PC-9 (cell line): Measurements from ENCODE around the gene AUTS2. TPM values are rescaled to one million over a fixed set of nuclear protein-coding genes. Genes with fewer than 3 reads are reported as not detected.

Experiments
- BruUV-seq: library from RNA; stranded (reverse); fragments of 400-500 nt; replicated peaks from 2 replicates; lab custom pipeline; 2021; lab: Mats Ljungman, UMichigan
- CTCF ChIA-PET: fragments of 300-600 bp; sonication (Branson Sonifier 250); formaldehyde crosslinking; loops from one replicate; lab custom pipeline; 2022; ENCODE audit warnings: antibody characterized with exemption; lab: Charles Lee
- POLR2A ChIA-PET: fragments of 300-600 bp; sonication (Branson Sonifier 250); formaldehyde crosslinking; loops from one replicate; lab custom pipeline; 2022; ENCODE audit warnings: antibody characterized with exemption; ENCODE audit not compliant: unreplicated experiment; lab: Charles Lee
- DNase-seq, 2 experiments: peaks; one replicate each; pipeline versions ENCODE4 v3.0.0 to v3.0.0-alpha.2; 2015 to 2022; ENCODE audit warnings: mixed read lengths in 1 of 2
- H2AFZ ChIP-seq: fragments of 200-600 bp; sonication (generic); 2 replicates; pipeline ENCODE4 v1.8.1; 2017; ENCODE audit warnings: antibody characterized with exemption
- H3F3A ChIP-seq: fragments of 200-600 bp; sonication (generic); 2 replicates; pipeline ENCODE4 v1.8.1; 2017; ENCODE audit warnings: antibody characterized with exemption, mild to moderate bottlenecking, low read depth; ENCODE audit not compliant: insufficient read depth
- H3K27ac ChIP-seq: fragments of 200-600 bp; sonication (generic); 2 replicates; pipeline ENCODE4 v1.6.1; 2016; ENCODE audit warnings: mixed run types
- H3K27me3 ChIP-seq: fragments of 200-600 bp; sonication (generic); 2 replicates; pipeline ENCODE4 v1.6.1; 2016; ENCODE audit warnings: low read depth, mixed run types; ENCODE audit not compliant: insufficient read depth
- H3K36me3 ChIP-seq: fragments of 200-600 bp; sonication (generic); 2 replicates; pipeline ENCODE4 v1.6.1; 2016; ENCODE audit warnings: low read depth, mixed run types
- H3K4me1 ChIP-seq: fragments of 200-600 bp; sonication (generic); replicated peaks from 2 replicates; pipeline ENCODE4 v1.6.1; 2016; ENCODE audit warnings: mixed run types; ENCODE audit not compliant: insufficient read depth
- H3K4me2 ChIP-seq: fragments of 200-600 bp; sonication (generic); 2 replicates; pipeline ENCODE4 v1.6.1; 2017; ENCODE audit warnings: mixed run types
- H3K4me3 ChIP-seq: fragments of 200-600 bp; sonication (generic); 2 replicates; pipeline ENCODE4 v1.6.1; 2016; ENCODE audit warnings: mixed run types
- H3K79me2 ChIP-seq: fragments of 200-600 bp; sonication (generic); 2 replicates; pipeline ENCODE4 v1.6.1; 2017; ENCODE audit warnings: low read depth, mixed run types
- H3K9me2 ChIP-seq: fragments of 200-600 bp; sonication (generic); 2 replicates; pipeline ENCODE4 v1.8.1; 2017; ENCODE audit warnings: mild to moderate bottlenecking; ENCODE audit not compliant: insufficient read depth
- H3K9me3 ChIP-seq: fragments of 200-600 bp; sonication (generic); 2 replicates; pipeline ENCODE4 v1.8.1; 2016; ENCODE audit warnings: low read depth; ENCODE audit not compliant: insufficient read depth
- H4K20me1 ChIP-seq: fragments of 200-600 bp; sonication (generic); 2 replicates; pipeline ENCODE4 v1.8.1; 2017; ENCODE audit not compliant: insufficient read depth
- CTCF ChIP-seq: fragments of 200-600 bp; sonication (generic); conservative IDR thresholded peaks from 2 replicates; pipeline ENCODE4 v1.6.1; 2017; ENCODE audit warnings: mixed run types, antibody characterized with exemption, mild to moderate bottlenecking, moderate library complexity
- EZH2 ChIP-seq: fragments of 200-600 bp; sonication (generic); IDR thresholded peaks from 2 replicates; pipeline ENCODE4 v1.8.0; 2017; ENCODE audit warnings: antibody characterized with exemption, low read depth
- intact Hi-C: fragments of 100-400 bp; cut with micrococcal nuclease; formaldehyde crosslinking; loops from one replicate; pipeline ENCODE4 v1.10.0; 2022; ENCODE audit not compliant: unreplicated experiment
- total RNA-seq: library from RNA; stranded (reverse); gene quantifications from 2 replicates; pipeline ENCODE4 v1.2.3, GENCODE V29; 2021

Gene AUTS2
- total RNA-seq, 1 experiment from 2014 or later: not detected

GRCh38 chr7:69761290-69761922 lies 163.1 kb downstream of the AUTS2 start:
- Histone ChIP-seq H3K4me3 (no peak overlapping the region), H4K20me1 (no peaks in the 10 kb centered on the region; the same call in 1 of the 2 replicates), H3K36me3 (no peaks in the 10 kb centered on the region), H3K27me3 (no peaks in the 10 kb centered on the region), H3K9me2 (no peaks in the 10 kb centered on the region), H3K4me1 (no peaks in the 10 kb centered on the region), H3F3A (no peaks in the 10 kb centered on the region), H2AFZ (no peak overlapping the region), H3K4me2 (no peak overlapping the region), H3K9me3 (no peaks in the 10 kb centered on the region), H3K27ac (no peak overlapping the region), H3K79me2 (no peaks in the 10 kb centered on the region)
- BruUV-seq: no TSS peak
- CTCF ChIA-PET: no interaction called here
- intact Hi-C loops: no loop called here
- no peak for DNase-seq
- POLR2A ChIA-PET: no interaction called here
- TF ChIP-seq CTCF: no peak
- no peak for TF ChIP-seq EZH2

- Histone ChIP-seq H3K27ac (no peak overlapping the region), H3K4me2 (no peak overlapping the region), H3K4me1 (no peaks in the 10 kb centered on the region), H3F3A (no peaks in the 10 kb centered on the region), H3K27me3 (no peaks in the 10 kb centered on the region), H3K9me3 (no peaks in the 10 kb centered on the region), H2AFZ (no peak overlapping the region), H3K9me2 (no peaks in the 10 kb centered on the region), H3K4me3 (no peak overlapping the region), H4K20me1 (no peaks in the 10 kb centered on the region), H3K36me3 (no peaks in the 10 kb centered on the region), H3K79me2 (no peaks in the 10 kb centered on the region)
- intact Hi-C loops: no loop called here
- no peak for DNase-seq
- CTCF ChIA-PET: no interaction called here
- TF ChIP-seq EZH2 (no peak), CTCF (no peak)
- POLR2A ChIA-PET: no interaction called here
- no TSS peak for BruUV-seq
These were observed 164.6 kb downstream of the AUTS2 start for GRCh38 chr7:69762821-69763352.

GRCh38 chr7:69763513-69763912 lies 165.2 kb downstream of the AUTS2 start:
- H4K20me1 ChIP-seq: no peaks in the 10 kb centered on the region
- no peak for DNase-seq
- no peak overlapping the region for H3K4me2 ChIP-seq
- intact Hi-C loops: no loop called here
- no peaks in the 10 kb centered on the region for H3K79me2 ChIP-seq
- H2AFZ ChIP-seq: no peak overlapping the region
- TF ChIP-seq EZH2 (no peak), CTCF (no peak)
- H3K4me3 ChIP-seq: no peak overlapping the region
- no TSS peak for BruUV-seq
- no peaks in the 10 kb centered on the region for H3K36me3 ChIP-seq
- H3K9me3 ChIP-seq: no peaks in the 10 kb centered on the region
- ChIA-PET CTCF (no interaction called here), POLR2A (no interaction called here)
- H3F3A ChIP-seq: no peaks in the 10 kb centered on the region
- no peaks in the 10 kb centered on the region for H3K4me1 ChIP-seq
- H3K27ac ChIP-seq: no peak overlapping the region
- no peaks in the 10 kb centered on the region for H3K9me2 ChIP-seq
- H3K27me3 ChIP-seq: no peaks in the 10 kb centered on the region
